DMS 273 (cell line): ENCODE results near the gene CD7.

Source experiments
- DNase-seq: peaks from one replicate; lab custom pipeline; 2025; ENCODE audit not compliant: unreplicated experiment; lab: John Stamatoyannopoulos, UW

CD7 gene

GRCh38 chr17:82328994-82329507 is 11.6 kb upstream of the CD7 start:
- DNase-seq: no peak

DNA sequence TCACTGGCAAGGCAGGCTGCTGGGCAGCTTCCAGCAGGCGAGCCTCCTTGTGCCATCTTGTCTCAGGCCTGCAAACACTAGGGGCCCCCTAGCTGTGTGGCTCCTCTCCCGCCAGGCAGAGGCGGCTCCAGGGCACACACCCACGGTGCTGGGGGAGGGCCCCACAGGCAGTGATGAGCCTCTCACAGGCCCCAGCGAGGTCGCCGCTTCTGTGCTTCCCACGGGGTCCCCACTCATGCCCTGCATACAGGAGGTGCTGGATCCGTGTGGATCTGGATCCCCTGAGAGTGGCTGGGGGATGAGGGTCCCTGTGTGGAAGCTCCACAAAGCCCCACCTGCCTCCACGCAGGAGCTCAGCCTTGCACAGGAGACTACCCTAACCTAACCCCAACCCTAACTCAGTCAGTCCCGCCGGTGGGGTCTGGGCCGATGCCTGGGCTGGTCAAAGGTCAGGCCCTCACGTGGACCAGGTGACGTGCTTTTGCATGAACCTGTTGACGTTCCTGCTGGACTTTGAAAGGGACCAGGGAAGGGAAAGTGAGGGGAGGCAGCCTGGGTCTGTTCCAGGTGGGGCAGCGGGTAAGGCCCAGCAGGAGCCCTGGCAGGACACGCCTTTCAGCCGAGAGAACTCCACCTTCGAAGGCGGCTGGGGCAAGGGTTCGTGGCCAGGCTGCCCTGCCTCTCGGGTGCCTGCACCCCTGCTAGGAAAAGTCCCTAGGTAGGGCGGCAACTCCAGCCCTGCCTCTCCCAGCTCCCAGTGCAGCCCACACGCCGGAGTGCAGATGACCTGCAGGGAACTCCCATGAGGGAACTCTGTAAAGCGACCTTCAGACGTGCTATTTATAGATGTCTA is 11.0 kb upstream of the CD7 start:
- peak; percentile 57 for DNase-seq

DNA sequence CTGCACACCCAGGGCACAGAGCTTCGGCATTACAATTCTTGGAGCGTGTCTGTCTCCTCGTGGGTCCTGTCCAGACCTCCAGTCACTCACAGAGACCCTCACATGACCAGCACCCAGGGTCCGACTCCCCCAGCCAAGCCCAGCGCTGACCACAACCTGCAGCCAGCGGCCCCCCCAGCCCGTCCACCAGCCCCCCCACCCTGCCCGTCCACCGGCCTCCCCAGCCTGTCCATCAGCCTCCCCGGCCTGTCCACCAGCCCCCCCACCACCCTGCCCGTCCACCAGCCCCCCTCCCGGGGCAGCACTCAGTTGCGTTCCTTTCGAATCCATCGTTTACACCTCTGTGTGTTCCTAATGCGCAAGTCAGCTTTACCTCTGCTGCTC is 10.3 kb upstream of the CD7 start:
- no peak for DNase-seq

DNA sequence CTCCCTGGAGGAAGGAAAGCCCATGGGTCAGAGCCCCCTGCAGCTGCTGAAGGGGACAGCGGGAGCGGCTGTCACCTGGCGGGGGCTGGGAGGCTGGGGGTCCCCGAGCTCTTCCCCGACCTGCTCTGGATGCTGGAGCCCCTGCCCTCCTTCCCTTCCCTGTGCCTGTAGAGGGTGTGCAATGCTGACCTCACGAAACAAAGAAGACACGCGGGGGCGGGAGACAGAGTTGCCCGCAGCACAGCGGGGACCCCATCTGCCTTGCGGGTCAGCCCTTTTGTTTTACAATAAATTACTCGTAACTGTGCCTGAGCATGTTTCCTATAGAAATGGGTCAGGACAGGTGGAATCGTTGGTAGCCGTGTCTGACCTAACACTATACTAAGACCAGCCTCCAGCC is 9.9 kb upstream of the CD7 start:
- no peak for DNase-seq

GRCh38 chr17:82325286-82326180 is 8.1 kb upstream of the CD7 start:
- no peak for DNase-seq

DNA sequence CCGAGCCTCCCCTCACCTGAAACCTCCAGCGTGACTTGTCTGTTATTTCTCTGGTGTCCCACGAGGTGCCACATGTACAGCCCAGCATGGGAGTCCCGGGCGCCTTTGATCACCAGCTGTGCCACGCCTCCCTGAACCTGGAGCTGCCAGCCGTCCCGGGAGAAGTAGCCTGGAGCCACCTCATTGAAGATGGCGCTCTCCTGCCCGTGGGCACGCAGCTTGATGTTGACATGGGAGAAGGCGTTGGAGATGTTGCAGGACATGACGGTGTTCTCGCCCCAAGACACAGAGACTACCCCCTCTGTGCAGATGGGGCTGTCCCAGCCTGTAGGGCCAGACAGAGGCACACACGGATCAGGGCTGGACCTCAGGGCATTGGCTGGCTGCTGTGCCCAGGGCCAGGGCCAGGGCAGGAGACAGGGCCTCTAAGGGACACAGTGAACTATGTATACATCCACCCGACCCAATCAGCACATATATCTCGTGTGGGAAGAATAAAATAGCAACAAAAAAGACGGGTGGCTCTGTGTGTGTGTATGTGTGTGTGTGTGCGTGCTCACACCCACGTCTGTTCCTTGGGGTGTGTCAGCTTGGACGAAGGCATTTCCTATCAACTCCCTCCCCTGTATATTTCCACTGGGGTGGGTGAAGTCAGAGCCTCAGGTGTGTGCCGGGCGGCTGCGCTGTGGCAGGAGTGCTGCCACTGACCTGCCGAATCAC is 7.3 kb upstream of the CD7 start:
- DNase-seq: peak; percentile 70

GRCh38 chr17:82323514-82324234 is 6.3 kb upstream of the CD7 start:
- DNase-seq: no peak

DNA sequence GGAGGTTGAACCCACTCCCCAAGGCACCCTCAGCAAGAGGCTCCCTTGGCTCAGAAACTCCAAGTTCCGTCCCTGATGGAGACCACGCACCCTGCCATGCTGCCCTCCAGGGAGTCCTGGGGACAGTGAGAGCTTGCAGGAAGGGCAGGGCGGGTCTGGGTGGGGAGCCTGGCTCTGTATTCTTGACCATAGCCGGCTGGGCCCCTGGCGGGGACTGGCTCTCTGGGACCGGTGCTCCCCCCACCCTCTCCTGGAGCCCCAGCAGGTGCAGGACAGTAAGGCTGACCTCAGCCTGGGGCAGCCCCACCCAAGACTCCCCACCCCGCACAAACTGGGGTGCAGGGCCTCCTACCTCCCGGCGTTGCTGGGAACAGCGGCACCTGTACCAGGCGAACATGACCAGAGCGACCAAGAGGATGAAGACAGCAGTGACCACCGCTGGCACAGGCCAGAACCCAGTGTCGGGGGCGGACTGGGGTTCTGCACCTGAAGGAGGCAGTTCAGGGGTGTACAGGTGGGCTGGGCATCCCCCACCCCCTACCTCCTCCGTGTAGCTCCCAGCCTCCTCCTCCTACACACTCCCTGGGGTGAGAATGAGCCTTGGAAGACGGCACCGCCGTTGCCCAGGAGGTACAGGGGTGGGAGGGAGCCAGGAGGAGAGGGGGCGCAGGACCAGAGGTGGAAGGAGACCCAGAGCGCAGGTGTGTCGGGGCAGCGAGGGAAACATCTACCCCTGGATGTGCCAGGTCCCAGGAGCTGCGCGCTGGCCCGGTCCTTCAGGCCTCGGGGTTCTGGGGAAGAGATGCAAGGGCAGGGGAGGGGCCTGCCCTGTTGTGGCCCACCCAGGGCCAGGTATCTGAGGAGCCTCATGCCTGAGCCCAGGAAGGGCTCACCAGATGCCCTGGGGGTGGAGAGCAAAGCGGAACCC is 5.4 kb upstream of the CD7 start:
- DNase-seq: no peak

DNA sequence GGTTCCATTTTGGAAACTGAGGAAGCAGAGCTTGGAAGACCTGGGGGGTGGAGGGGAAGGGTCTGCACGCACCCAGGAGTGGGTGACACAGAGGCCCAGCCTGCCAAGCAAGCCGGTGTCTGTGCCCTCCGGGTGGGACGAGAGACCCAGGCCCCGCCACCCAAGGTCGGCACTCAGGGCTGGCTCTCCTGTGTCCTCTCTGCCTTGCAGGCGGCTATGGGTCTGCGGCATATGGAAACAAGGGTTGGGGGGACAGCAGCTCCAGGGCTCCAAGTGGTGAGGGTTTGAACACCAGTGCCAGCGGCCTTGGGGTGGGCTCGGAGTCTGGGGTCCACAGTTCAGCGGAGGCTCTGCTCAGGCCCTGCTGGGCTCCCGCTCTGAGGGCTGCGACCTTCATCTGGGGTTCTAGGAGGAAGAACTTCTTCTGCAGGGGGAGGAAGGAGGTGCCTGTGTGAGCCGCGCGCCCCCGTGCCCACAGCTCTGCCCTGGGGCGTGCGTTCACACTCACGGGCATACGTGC is 4.6 kb upstream of the CD7 start:
- DNase-seq: no peak

GRCh38 chr17:82320956-82321927 is 3.8 kb upstream of the CD7 start:
- peak; percentile 66 for DNase-seq

- no peak for DNase-seq
Observed at GRCh38 chr17:82320140-82320840, 2.9 kb upstream of the CD7 start.

DNA sequence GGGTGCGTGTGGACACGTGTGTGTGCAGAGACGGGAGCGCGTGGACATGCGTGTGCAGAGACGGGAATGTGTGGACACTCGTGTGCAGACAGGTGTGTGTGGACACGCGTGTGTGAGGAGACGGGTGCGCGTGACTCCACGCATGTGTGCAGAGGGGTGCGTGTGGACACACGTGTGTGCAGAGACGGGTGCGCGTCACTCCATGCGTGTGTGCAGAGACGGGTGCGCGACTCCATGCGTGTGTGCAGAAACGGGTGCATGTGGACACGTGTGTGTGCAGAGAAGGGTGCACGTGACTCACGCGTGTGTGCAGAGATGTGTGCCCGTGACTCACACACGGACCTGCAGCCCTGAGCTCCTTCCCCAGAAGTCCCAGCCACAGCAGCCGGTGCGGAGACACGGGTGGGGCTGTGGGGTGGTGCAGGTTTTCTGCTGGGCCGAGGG is 2.2 kb upstream of the CD7 start:
- DNase-seq: no peak

GRCh38 chr17:82318772-82319606 is 1.6 kb upstream of the CD7 start:
- DNase-seq: no peak

- DNase-seq: no peak
Observed at GRCh38 chr17:82318169-82318498, 726 bp upstream of the CD7 start.

DNA sequence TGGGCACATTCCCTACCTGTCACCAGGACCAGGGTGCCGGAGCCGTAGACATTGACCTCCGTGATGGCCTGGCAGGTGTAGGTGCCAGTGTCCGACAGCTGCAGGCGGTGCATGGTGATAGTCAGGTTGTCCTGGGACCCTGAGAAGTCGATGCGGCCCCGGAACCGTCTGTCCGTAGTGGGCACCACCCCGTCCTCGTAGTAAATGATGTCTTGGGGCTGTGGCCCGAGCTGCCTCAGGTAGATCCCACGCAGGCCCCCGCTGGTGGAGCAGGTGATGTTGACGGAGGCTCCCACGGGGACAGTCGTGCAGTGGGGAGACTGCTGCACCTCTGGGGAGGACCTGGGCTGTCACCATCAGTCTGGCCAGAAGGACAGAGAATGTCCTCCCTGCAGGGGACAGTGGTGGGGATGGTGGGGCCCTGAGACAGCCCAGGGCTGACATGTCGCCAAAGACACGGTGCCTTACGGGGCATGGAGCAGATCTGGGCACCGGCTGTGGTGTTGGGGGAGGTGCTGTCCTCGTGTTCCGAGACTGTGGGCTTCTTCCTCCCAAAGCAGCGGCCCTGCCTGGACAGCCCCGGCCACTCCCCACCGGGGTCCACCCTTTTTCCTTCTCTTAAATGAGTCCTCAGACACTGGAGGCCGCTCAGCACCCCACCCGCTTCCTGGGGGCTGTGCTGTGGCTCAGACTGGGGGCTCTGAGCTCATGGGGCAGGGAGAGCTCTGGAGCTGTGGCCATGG is 586 bp downstream of the CD7 start:
- DNase-seq: no peak
